CD14-positive monocyte (primary cell): ENCODE data around the gene ACBD3. TPM values are rescaled to one million over a fixed set of nuclear protein-coding genes. Genes with fewer than 3 reads are reported as not detected.

Experiments
- DNase-seq, 3 donors: peaks; one replicate each; pipeline ENCODE4 v3.0.0-alpha.2; 2011 to 2022
- H2AFZ ChIP-seq: 2 replicates; pipeline ENCODE4 v1.6.0; 2012; ENCODE audit warnings: mild to moderate bottlenecking, low read depth, low read length, inconsistent platforms; ENCODE audit not compliant: insufficient read depth, poor library complexity, severe bottlenecking
- H3K27ac ChIP-seq, 2 donors: 1 replicate in 1 of 2; 2 replicates in 1 of 2; pipeline ENCODE4 v1.5.1; 2012 to 2013; ENCODE audit warnings: low read length in 2 of 2, control low read depth in 1 of 2, inconsistent platforms in 1 of 2, low read depth in 1 of 2, mild to moderate bottlenecking in 1 of 2
- H3K27me3 ChIP-seq, 2 donors: one replicate each; pipeline versions ENCODE4 v1.6.0 to v1.6.1; 2011 to 2013; ENCODE audit warnings: low read length in 2 of 2; ENCODE audit not compliant: control insufficient read depth in 2 of 2, insufficient read depth in 2 of 2
- H3K36me3 ChIP-seq, 2 donors: replicated peaks in 1 of 2; 1 replicate in 1 of 2; 2 replicates in 1 of 2; pipeline versions ENCODE4 v1.5.1 to v1.6.1; 2012 to 2013; ENCODE audit warnings: low read length in 2 of 2, control low read depth in 1 of 2, inconsistent platforms in 1 of 2, mild to moderate bottlenecking in 1 of 2; ENCODE audit not compliant: insufficient read depth in 2 of 2, control insufficient read depth in 1 of 2
- H3K4me1 ChIP-seq, 2 donors: 1 replicate in 1 of 2; 2 replicates in 1 of 2; pipeline versions ENCODE4 v1.5.1 to v1.6.1; 2012 to 2013; ENCODE audit warnings: low read length in 2 of 2, control low read depth in 1 of 2, inconsistent platforms in 1 of 2, mild to moderate bottlenecking in 1 of 2, moderate library complexity in 1 of 2; ENCODE audit not compliant: insufficient read depth in 2 of 2, control insufficient read depth in 1 of 2
- H3K4me2 ChIP-seq: replicated peaks from 2 replicates; pipeline ENCODE3; 2012; ENCODE audit warnings: low read length, moderate library complexity, mild to moderate bottlenecking; ENCODE audit not compliant: poor library complexity, severe bottlenecking; ENCODE audit errors: extremely low read depth
- H3K4me3 ChIP-seq, 3 experiments: fragments of 200-600 bp in 1 of 3; sonication (generic) in 1 of 3; replicated peaks in 1 of 3; 1 replicate in 2 of 3; 2 replicates in 1 of 3; pipeline ENCODE4 v1.5.1; 2011 to 2013; ENCODE audit warnings: low read length in 3 of 3, mild to moderate bottlenecking in 3 of 3, control low read depth in 2 of 3, low read depth in 2 of 3, inconsistent platforms in 1 of 3, moderate library complexity in 1 of 3
- H3K79me2 ChIP-seq: 2 replicates; pipeline ENCODE4 v1.6.0; 2012; ENCODE audit warnings: mild to moderate bottlenecking, control low read depth, inconsistent platforms, low read length, moderate library complexity; ENCODE audit not compliant: insufficient read depth
- H3K9ac ChIP-seq: 2 replicates; pipeline ENCODE4 v1.6.0; 2017; ENCODE audit warnings: low read length, mild to moderate bottlenecking; ENCODE audit not compliant: insufficient read depth, poor library complexity, severe bottlenecking
- H3K9me3 ChIP-seq, 2 donors: replicated peaks in 1 of 2; 1 replicate in 1 of 2; 2 replicates in 1 of 2; pipeline versions ENCODE4 v1.5.1 to v1.6.1; 2012 to 2013; ENCODE audit warnings: low read length in 2 of 2, control low read depth in 1 of 2; ENCODE audit not compliant: control insufficient read depth in 1 of 2, insufficient read depth in 1 of 2
- H4K20me1 ChIP-seq: 2 replicates; pipeline ENCODE4 v1.6.0; 2012; ENCODE audit warnings: mild to moderate bottlenecking, low read length, control low read depth, moderate library complexity; ENCODE audit not compliant: insufficient read depth
- H3K27ac Mint-ChIP-seq, 7 donors: one replicate each; pipeline ENCODE4 v1.8.0; 2020; ENCODE audit warnings: mild to moderate bottlenecking in 7 of 7, mixed read lengths in 7 of 7, moderate library complexity in 6 of 7, inconsistent platforms in 2 of 7
- H3K27me3 Mint-ChIP-seq, 3 donors: one replicate each; pipeline ENCODE4 v1.8.0; 2021 to 2022; ENCODE audit warnings: low read depth in 3 of 3, mild to moderate bottlenecking in 3 of 3, mixed read lengths in 3 of 3, moderate library complexity in 3 of 3, inconsistent platforms in 1 of 3
- H3K36me3 Mint-ChIP-seq, 2 donors: one replicate each; pipeline ENCODE4 v1.8.0; 2020; ENCODE audit warnings: mixed read lengths in 2 of 2, inconsistent platforms in 1 of 2, mild to moderate bottlenecking in 1 of 2
- H3K4me1 Mint-ChIP-seq: one replicate; pipeline ENCODE4 v1.8.0; 2020; ENCODE audit warnings: mild to moderate bottlenecking, mixed read lengths
- H3K4me3 Mint-ChIP-seq, 2 donors: one replicate each; pipeline ENCODE4 v1.8.0; 2020; ENCODE audit warnings: mild to moderate bottlenecking in 2 of 2, mixed read lengths in 2 of 2, moderate library complexity in 1 of 2
- H3K9me3 Mint-ChIP-seq, 7 donors: one replicate each; pipeline ENCODE4 v1.8.0; 2020 to 2022; ENCODE audit warnings: mixed read lengths in 7 of 7, mild to moderate bottlenecking in 6 of 7, moderate library complexity in 6 of 7, inconsistent platforms in 2 of 7
- CTCF ChIP-seq: fragments of 200-600 bp; IDR thresholded peaks from one replicate; pipeline ENCODE4 v1.8.0; 2022; ENCODE audit warnings: antibody characterized with exemption, mild to moderate bottlenecking
- WGBS: methylation state at CpG from one replicate; pipeline ENCODE4 v1.1.5; 2013; ENCODE audit warnings: missing lambda C conversion rate; ENCODE audit not compliant: insufficient coverage; 5-methylcytosine and 5-hydroxymethylcytosine counted together
- intact Hi-C, 2 donors: fragments of 100-400 bp; cut with micrococcal nuclease; formaldehyde crosslinking; loops; one replicate each; pipeline versions ENCODE4 v1.15.0 to v1.15.1; 2023
- polyA plus RNA-seq, 3 donors: library from polyadenylated mRNA; depleted of rRNA in 1 of 3; unstranded in 2 of 3; stranded (reverse) in 1 of 3; fragments of 300-500 nt in 2 of 3; fragments of >200 nt in 1 of 3; fragmentation: Illumina TruSeq in 2 of 3; gene quantifications; 1 replicate in 2 of 3; 2 replicates in 1 of 3; pipeline ENCODE4 v1.2.3, GENCODE V29; 2012 to 2021

Gene ACBD3
- polyA plus RNA-seq, 3 donors = 7.0 to 16.3 (median 11.4) TPM

DNA sequence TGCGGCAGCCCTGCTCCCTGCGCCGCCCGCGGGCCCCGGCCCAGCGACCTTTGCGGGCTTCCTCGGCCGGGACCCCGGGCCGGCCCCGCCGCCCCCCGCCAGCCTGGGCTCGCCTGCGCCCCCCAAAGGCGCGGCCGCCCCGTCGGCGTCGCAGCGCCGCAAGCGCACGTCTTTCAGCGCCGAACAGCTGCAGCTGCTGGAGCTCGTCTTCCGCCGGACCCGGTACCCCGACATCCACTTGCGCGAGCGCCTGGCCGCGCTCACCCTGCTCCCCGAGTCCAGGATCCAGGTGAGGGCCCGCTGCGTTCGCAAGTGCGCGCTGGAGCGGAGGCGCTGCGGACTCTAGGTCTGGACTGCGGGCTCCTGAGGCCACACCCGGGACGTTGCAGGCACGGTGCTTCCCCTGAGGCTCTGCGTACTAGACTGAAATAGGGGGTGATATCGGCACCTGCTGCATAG lies 37.3 kb upstream of the ACBD3 start:
- H3K79me2 ChIP-seq = no peaks in the 10 kb centered on the region
- Mint-ChIP-seq H3K27me3 (peaks cover 34 to 49% (median 37%) of the 10 kb centered on the region in 3 donors), H3K36me3 (peaks cover 17 to 19% of the 10 kb centered on the region in 2 donors), H3K27ac (no peak overlapping the region), H3K4me1 (peaks cover 8% of the 10 kb centered on the region), H3K4me3 (peak overlapping the region; percentile 77 to 90), H3K9me3 (peaks cover 0 to 4% (median 0%) of the 10 kb centered on the region in 7 donors)
- H3K36me3 ChIP-seq = no peaks in the 10 kb centered on the region
- no peak for DNase-seq
- H3K27ac ChIP-seq = no peak overlapping the region
- H4K20me1 ChIP-seq = no peaks in the 10 kb centered on the region
- H3K9me3 ChIP-seq = no peaks in the 10 kb centered on the region
- H2AFZ ChIP-seq = peak overlapping the region; percentile 56
- H3K4me2 ChIP-seq = peak overlapping the region; percentile 70
- H3K9ac ChIP-seq = no peak overlapping the region
- intact Hi-C loops = no loop called here
- TF ChIP-seq CTCF = no peak
- H3K4me3 ChIP-seq = peak overlapping the region in 1 of 3 experiments; percentile 65
- under 1% methylated on average over 50 of the region's 55 CpGs for WGBS
- H3K27me3 ChIP-seq = peaks cover 19 to 32% of the 10 kb centered on the region in 2 donors
- H3K4me1 ChIP-seq = peaks cover 4 to 8% of the 10 kb centered on the region in 2 donors

- Histone ChIP-seq H3K27ac (no peak within 1 kb of the TSS), H3K79me2 (no peaks in the 10 kb centered on the region), H3K27me3 (peaks cover 19 to 32% of the 10 kb centered on the region in 2 donors), H2AFZ (peak within 1 kb of the TSS; percentile 56), H3K9me3 (no peaks in the 10 kb centered on the region), H3K4me2 (peak within 1 kb of the TSS; percentile 70), H3K9ac (no peak within 1 kb of the TSS), H3K4me1 (peaks cover 4 to 8% of the 10 kb centered on the region in 2 donors), H3K36me3 (no peaks in the 10 kb centered on the region), H4K20me1 (no peaks in the 10 kb centered on the region), H3K4me3 (peak within 1 kb of the TSS; percentile 1 to 65 (median 21))
- Mint-ChIP-seq H3K27ac (no peak within 1 kb of the TSS), H3K36me3 (peaks cover 15% of the 10 kb centered on the region in 2 donors), H3K27me3 (peaks cover 34 to 49% (median 37%) of the 10 kb centered on the region in 3 donors), H3K4me1 (peaks cover 8% of the 10 kb centered on the region), H3K9me3 (peaks cover 0 to 4% (median 0%) of the 10 kb centered on the region in 7 donors), H3K4me3 (peak within 1 kb of the TSS; percentile 77 to 90)
- DNase-seq = no peak
- no peak for TF ChIP-seq CTCF
- intact Hi-C loops = no loop called here
- WGBS = 4% methylated on average over 62 of the region's 62 CpGs
Measured at GRCh38 chr1:226223157-226223785, 36.7 kb upstream of the ACBD3 start, which contains the start of gene MIXL1. Gene MIXL1 (plus strand): TSS chr1:226223664. CDS start chr1:226223682, 18 bp downstream.
